Measurements from ENCODE around the gene NTPCR.

Gene NTPCR

GRCh38 chr1:232958067-232958466 is 7.7 kb downstream of the NTPCR start:
- in situ Hi-C loops (cut with HindIII; ENCODE audit: low sequenced_read_pairs): no loop called here

- in situ Hi-C loops (cut with HindIII; ENCODE audit: low sequenced_read_pairs): no loop called here
Observed at GRCh38 chr1:232962761-232963745, 12.6 kb downstream of the NTPCR start.

GRCh38 chr1:232964601-232965000 is 14.2 kb downstream of the NTPCR start:
- in situ Hi-C loops (cut with HindIII; ENCODE audit: low sequenced_read_pairs): no loop called here

GRCh38 chr1:232965124-232965911 is 14.9 kb downstream of the NTPCR start:
- in situ Hi-C loops (cut with HindIII; ENCODE audit: low sequenced_read_pairs): no loop called here

- in situ Hi-C loops (cut with HindIII; ENCODE audit: low sequenced_read_pairs): no loop called here
Observed at GRCh38 chr1:232965912-232966217, 15.5 kb downstream of the NTPCR start.

- in situ Hi-C loops (cut with HindIII; ENCODE audit: low sequenced_read_pairs): no loop called here
Observed at GRCh38 chr1:232966663-232967062, 16.3 kb downstream of the NTPCR start.

GRCh38 chr1:232968391-232968790 is 18.0 kb downstream of the NTPCR start:
- in situ Hi-C loops (cut with HindIII; ENCODE audit: low sequenced_read_pairs): no loop called here

GRCh38 chr1:232968965-232969364 is 18.6 kb downstream of the NTPCR start:
- in situ Hi-C loops (cut with HindIII; ENCODE audit: low sequenced_read_pairs): no loop called here

- in situ Hi-C loops (cut with HindIII; ENCODE audit: low sequenced_read_pairs): no loop called here
Observed at GRCh38 chr1:232969799-232970198, 19.4 kb downstream of the NTPCR start.

- in situ Hi-C loops (cut with HindIII; ENCODE audit: low sequenced_read_pairs): no loop called here
Observed at GRCh38 chr1:232970508-232970907, 20.1 kb downstream of the NTPCR start.

- in situ Hi-C loops (cut with HindIII; ENCODE audit: low sequenced_read_pairs): no loop called here
Observed at GRCh38 chr1:232973652-232974611, 23.5 kb downstream of the NTPCR start.

- in situ Hi-C loops (cut with HindIII; ENCODE audit: low sequenced_read_pairs): no loop called here
Observed at GRCh38 chr1:232974971-232975370, 24.6 kb downstream of the NTPCR start.

GRCh38 chr1:232978091-232978634 is 27.8 kb downstream of the NTPCR start:
- in situ Hi-C loops (cut with HindIII; ENCODE audit: low sequenced_read_pairs): no loop called here

GRCh38 chr1:232978815-232979214 is 28.4 kb downstream of the NTPCR start:
- in situ Hi-C loops (cut with HindIII; ENCODE audit: low sequenced_read_pairs): no loop called here

GRCh38 chr1:232979558-232979957 is 29.1 kb downstream of the NTPCR start:
- in situ Hi-C loops (cut with HindIII; ENCODE audit: low sequenced_read_pairs): no loop called here

GRCh38 chr1:232980355-232980978 is 30.1 kb downstream of the NTPCR start:
- in situ Hi-C loops (cut with HindIII; ENCODE audit: low sequenced_read_pairs): no loop called here

GRCh38 chr1:232980986-232981560 is 30.7 kb downstream of the NTPCR start:
- in situ Hi-C loops (cut with HindIII; ENCODE audit: low sequenced_read_pairs): no loop called here

GRCh38 chr1:232982238-232982944 is 32.0 kb downstream of the NTPCR start:
- in situ Hi-C loops (cut with HindIII; ENCODE audit: low sequenced_read_pairs): no loop called here

- in situ Hi-C loops (cut with HindIII; ENCODE audit: low sequenced_read_pairs): no loop called here
Observed at GRCh38 chr1:232983375-232983774, 33.0 kb downstream of the NTPCR start.

Data from endothelial cell of hepatic sinusoid (primary cell).